Activated CD8-positive, alpha-beta memory T cell treated with anti-CD3 and anti-CD28 coated beads, Interleukin-2, amount 50 U/mL, for 24 hours (primary cell): ENCODE measurements around the gene POLR2L.

Experiments
- DNase-seq: peaks from one replicate; pipeline ENCODE4 v3.0.0-alpha.2; 2020; ENCODE audit errors: extremely low read depth

POLR2L gene

DNA sequence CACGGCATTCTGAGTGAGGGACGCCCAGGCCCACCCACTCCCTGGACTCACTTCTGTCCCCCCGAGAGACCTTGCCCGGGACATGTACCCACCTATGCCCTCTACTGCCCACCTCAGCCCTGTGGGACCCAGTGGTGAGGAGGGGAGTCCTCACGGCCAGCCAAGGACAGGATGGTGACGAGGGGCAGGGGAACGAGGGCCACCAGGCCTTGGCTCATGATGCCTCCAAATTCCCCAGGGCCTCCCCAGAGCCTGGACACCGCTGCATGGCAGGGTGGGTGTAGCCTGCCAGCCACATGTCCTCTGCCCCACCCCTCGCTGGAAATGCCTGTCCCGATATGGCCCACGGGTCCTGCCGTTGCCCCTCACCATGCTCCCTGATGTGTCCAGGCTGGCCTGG, 26.5 kb upstream of the POLR2L start:
- DNase-seq: no peak

DNA sequence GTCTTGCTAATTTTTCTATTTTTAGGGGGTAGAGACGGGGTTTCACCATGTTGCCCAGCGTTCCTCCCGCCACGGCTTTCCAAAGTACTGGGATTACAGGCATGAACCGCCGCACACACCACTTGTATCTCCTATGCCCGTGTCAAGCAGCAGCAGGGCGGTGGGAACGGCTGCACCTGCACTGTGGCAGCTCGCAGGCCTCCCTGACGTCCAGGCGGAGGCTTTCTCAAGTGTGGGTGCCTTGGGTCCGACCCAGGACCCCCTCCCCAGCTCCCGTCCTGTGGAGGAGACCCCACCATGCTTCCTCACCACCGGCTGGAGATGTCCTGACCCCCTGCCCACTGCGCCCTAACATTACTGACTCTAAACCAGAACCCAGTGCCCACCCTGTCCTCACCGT, 26.1 kb upstream of the POLR2L start:
- no peak for DNase-seq

DNA sequence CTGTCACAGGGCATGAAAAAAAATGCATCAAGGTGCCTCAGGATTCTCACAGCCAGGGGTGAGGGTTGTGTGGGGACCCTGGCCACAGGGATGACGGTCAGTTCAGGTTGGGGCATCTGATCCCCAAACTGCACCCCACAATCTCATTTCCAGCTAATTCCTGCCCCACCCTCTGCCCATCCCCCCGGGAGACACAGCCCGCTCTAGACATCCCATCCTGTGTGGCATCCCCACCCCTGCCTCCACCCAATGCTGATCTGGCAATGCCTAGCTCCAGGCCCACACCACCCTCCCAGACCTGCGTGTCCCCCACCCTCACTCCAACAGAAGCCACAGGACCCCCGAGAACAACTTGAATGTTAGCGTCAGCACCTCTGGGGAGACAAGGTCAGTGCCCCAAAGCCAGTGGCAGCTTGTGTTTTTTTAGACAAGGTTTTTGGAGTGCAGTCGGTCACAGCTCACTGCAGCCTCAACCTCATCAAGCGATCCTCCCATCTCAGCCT, 25.6 kb upstream of the POLR2L start:
- DNase-seq: no peak

- DNase-seq: no peak
These were observed 24.2 kb upstream of the POLR2L start for GRCh38 chr11:866481-866880.

- no peak for DNase-seq
These were observed 23.4 kb upstream of the POLR2L start for GRCh38 chr11:865462-866430.

GRCh38 chr11:864898-865297, 22.6 kb upstream of the POLR2L start:
- no peak for DNase-seq

DNA sequence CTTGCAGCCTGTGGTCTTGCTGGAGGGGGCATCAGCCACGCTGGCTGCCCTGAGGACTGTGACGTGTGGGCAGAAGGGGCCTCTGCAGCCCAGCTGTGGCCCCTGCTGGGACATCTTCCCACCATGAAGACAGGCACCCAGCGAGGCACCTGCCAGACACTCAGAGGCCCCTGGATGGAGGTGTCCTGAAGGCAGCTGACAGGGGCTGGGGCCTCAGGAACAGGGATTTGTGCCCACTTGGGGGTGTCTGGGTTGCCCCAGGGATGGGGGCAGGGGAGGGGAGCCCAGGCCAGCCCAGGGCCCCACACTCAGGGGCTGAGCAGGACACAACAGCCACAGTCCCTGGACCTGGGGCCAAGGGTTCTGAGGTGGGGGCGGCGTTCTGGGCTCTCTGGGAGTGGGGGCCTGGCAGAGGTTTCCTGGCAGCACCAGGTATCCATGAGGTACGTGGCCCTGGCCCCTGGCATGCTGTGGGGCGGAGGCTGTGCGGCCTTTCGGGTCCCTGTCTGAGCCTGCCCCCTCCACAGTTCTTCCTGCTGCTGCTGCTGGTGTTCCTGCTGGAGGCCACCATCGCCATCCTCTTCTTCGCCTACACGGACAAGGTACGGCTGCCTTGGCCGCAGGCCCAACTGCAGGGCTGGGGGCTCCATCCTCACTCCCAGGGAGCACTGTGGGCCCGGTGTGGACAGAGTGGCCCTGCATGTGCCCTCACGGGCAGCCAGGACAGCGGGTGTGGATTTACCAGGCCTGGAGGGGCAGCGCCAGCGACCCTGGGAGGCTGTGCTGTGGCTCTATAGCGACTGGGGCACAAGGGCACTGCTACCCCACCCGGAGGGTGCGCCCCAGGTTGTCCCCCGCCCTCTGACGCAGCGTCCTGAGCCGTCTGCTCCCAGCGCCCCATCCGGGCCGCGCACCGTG, 21.8 kb upstream of the POLR2L start:
- no peak for DNase-seq

DNA sequence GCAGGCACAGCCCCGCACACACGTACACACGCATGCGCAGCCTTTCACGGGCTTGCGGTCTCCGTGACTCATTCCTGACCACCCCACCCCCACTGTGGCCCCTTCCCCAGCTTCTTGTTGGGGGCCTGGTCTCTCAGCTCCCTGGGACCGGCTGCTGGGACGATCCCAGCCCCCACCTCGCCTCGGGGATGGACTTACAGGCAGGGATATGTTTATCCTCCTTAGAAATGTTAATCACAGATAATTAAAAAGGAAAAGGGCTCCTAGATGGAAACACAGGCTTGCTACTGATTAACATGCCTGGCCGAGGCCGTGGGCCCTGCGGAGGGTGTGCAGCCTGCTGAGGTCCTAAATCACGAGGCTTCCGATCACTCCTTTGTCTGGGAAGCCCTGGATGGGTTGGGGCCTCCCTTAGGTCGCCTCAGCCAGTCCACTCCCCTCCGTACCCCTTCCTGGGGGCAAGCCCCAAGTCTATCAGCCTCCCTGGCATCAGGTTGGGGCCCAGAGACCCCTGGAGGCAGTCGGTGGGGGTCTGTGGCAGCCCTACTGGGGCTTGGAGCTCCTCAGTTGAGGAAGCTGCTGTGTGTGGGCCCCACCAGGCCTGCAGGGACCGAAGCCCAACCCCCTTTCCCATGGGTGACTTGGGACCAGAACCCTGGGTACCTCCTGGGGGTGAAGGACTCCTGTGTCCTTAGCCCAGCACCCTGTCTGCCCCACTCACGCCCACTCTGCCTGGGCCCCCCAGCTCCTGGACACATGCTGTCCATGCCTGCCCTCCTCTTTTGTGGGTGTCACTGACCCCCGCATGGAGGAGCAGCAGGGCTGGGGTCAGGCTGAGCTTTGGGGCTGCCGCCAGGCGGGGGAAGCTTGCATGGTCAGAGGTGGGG, 20.9 kb upstream of the POLR2L start:
- DNase-seq: no peak

DNA sequence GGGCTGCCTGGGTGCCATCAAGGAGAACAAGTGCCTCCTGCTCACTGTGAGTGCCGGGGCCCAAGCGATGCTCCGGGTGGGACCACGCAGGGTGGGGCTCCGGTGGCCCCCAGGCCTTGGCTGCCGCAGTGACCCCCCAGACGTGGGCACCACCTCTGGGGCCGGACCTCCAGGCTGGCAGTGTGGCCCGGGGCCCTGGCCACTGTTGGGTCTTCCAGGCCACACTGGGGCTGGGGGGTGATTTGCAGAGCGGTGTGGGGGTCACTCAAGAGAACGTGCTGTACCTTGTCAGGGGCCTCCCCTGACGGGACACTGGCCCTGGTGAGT, 20.3 kb upstream of the POLR2L start:
- no peak for DNase-seq

- no peak for DNase-seq
These were observed 19.8 kb upstream of the POLR2L start for GRCh38 chr11:862081-862661.

DNA sequence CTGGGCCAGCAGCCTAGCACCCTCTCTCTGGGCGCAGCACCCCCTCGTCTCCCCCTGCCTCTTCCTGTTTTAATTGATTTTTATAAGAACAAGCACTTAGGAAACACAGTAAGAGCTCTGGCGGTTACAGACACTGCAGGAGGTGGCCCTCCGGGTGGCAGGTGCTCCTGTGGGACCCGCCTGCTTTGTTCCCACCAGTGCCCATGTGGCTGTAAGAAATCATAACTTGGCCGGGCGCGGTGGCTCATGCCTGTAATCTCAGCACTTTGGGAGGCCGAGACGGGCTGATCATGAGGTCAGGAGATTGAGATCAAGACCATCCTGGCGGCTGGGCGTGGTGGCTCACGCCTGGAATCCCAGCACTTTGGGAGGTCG, 18.8 kb upstream of the POLR2L start:
- DNase-seq: no peak

DNA sequence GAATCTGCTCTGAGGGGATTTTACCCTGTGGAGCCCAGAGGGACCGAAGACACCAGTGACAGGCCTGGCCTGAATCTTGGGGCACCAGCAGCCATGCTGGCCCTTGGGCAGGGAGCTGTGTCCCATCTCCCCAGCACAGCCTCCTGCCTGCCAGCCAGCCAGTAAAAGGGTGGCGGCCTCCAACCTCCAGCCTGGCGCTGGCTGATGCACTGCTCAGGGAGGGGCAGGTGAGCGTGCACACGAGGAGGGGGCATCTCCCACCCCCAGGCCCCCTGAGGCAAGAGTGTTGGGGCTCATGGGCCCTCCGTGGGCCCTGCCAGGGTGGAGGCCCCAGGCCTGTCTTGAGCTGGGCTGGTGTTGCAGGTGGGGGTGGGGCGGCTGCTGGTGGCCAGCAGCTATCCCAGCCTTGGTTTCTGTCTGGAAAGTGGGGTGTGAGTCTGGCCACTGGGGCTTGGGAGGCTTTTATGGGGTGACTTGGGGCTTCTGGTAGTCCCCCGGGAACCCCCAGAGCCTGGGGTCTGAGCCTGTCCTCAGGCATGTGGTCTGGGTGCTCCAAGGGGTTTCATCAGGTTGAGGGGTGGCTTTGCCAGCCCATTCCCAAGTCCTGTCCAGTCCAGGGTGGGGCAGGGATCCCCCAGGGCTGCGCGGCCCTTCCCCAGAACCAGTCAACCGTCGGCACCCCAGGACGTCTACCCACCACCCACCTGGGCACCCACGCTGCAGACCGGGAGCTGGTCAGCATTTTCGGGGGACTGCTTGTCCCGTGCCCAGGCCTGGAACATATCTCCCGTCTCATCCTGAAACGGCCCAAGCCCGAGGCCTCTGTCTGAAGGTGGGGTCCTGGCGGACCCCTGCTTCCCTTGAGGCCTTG, 18.1 kb upstream of the POLR2L start:
- DNase-seq: no peak

GRCh38 chr11:859394-860131, 17.2 kb upstream of the POLR2L start:
- no peak for DNase-seq

GRCh38 chr11:858762-859339, 16.5 kb upstream of the POLR2L start:
- no peak for DNase-seq

DNA sequence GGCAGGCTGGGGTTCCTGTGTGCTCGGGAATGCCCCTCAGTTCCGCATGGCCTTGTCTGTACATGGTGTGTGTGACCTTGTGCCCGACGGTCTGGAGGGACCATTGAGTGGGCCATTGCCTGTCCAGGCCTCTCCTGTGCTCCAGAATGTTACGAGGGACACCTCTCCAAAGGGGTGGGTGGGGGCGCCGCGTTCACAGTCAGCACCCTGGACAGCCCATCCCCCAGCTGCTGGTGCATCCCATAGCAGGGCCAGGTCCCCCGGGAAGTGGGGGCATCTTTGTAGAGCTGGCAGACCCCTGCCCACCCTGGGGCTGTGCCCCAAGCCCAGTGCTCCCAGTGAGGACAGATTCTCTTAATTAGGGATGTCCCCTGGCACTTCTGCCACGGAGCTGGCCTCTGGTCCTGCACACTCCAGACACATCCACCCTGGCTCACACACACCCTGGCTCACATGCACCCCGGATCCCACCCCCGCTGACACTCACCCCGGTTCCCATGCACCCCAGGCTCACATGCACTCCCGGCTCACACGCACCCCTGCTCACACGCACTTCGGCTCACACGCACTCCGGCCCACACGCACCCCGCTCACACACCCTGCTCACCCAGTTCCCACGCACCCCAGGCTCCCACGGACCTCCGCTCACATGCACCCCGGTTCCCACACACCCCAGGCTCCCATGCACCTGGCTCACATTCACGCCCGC, 15.9 kb upstream of the POLR2L start:
- no peak for DNase-seq

GRCh38 chr11:856397-856796, 14.1 kb upstream of the POLR2L start:
- DNase-seq: no peak

- DNase-seq: no peak
These were observed 13.5 kb upstream of the POLR2L start for GRCh38 chr11:855796-856195.

- no peak for DNase-seq
These were observed 13.0 kb upstream of the POLR2L start for GRCh38 chr11:855330-855674.
